K562 (cell line): Measurements from ENCODE around the gene SLC35G6. TPM values are rescaled to one million over a fixed set of nuclear protein-coding genes. Genes with fewer than 3 reads are reported as not detected.

ENCODE experiments used
- EWSR1 ChIP-seq: fragments of 450-650 bp; IDR thresholded peaks from 2 replicates; pipeline ENCODE4 v1.6.1; 2018; ENCODE audit warnings: borderline replicate concordance, mild to moderate bottlenecking, low read depth, moderate library complexity; ENCODE audit not compliant: partially characterized antibody
- FOXJ2 ChIP-seq: fragments of 200-800 bp; sonication (Bioruptor generic); IDR thresholded peaks from 2 replicates; pipeline ENCODE4 v1.6.1; 2016; ENCODE audit warnings: missing genetic modification characterization, missing compliant biosample characterization
- NFIC ChIP-seq: fragments of 450-650 bp; IDR thresholded peaks from 2 replicates; pipeline ENCODE4 v1.6.1; 2017; ENCODE audit warnings: mild to moderate bottlenecking, inconsistent platforms
- NR3C1 ChIP-seq: sonication (generic); formaldehyde crosslinking; IDR thresholded peaks from 2 replicates; pipeline ENCODE4 v1.8.1; 2022; ENCODE audit warnings: missing genetic modification reagents
- POLR2AphosphoS5 ChIP-seq: IDR thresholded peaks from 2 replicates; pipeline ENCODE4 v1.6.1; 2011; ENCODE audit warnings: mild to moderate bottlenecking, low read depth, low read length, moderate library complexity; ENCODE audit not compliant: control insufficient read depth, insufficient read depth
- ZBED1 ChIP-seq: IDR thresholded peaks from 2 replicates; pipeline ENCODE4 v1.6.1; 2014
- ZC3H8 ChIP-seq: fragments of 450-650 bp; IDR thresholded peaks from 2 replicates; pipeline ENCODE4 v1.6.1; 2017
- ZFX ChIP-seq: sonication (generic); formaldehyde crosslinking; IDR thresholded peaks from 2 replicates; pipeline ENCODE4 v1.8.0; 2022; ENCODE audit warnings: mild to moderate bottlenecking, missing genetic modification reagents, moderate library complexity
- ZNF76 ChIP-seq: fragments of 250-450 bp; sonication (Bioruptor Pico); IDR thresholded peaks from 2 replicates; pipeline ENCODE4 v1.4.0; 2020; ENCODE audit warnings: mild to moderate bottlenecking, moderate library complexity, borderline replicate concordance
- polyA plus RNA-seq, 8 experiments: library from polyadenylated mRNA; depleted of rRNA in 4 of 8; stranded (reverse) in 5 of 8; unstranded in 3 of 8; fragments of >200 nt; fragmentation: Nextera tagmentation in 2 of 8; fragmentation: Illumina TruSeq in 1 of 8; extraction: Ambion mirVana in 2 of 8; extraction: Trizol in 1 of 8; gene quantifications; 2 replicates each; pipeline versions ENCODE4 v1.2.1 to v1.2.3, GENCODE V29; 2011 to 2014; ENCODE audit warnings: inconsistent platforms in 1 of 8, missing spikeins in 1 of 8
- total RNA-seq, 7 experiments: library from RNA; depleted of rRNA in 6 of 7; stranded (reverse); fragments of >200 nt in 6 of 7; fragmentation: Illumina TruSeq in 2 of 7; extraction: Trizol in 2 of 7; gene quantifications; 2 replicates each; pipeline versions ENCODE4 v1.2.1 to v1.2.3, GENCODE V29; 2011 to 2021; ENCODE audit warnings: low replicate concordance in 1 of 7
- TF ChIP-seq, protein P1 (sequence below): sonication (generic); formaldehyde crosslinking; IDR thresholded peaks from 2 replicates; pipeline ENCODE4 v1.8.1; 2023; ENCODE audit warnings: missing genetic modification reagents, mild to moderate bottlenecking, borderline replicate concordance
- TF ChIP-seq, protein P2 (sequence below): fragments of 450-650 bp; IDR thresholded peaks from 2 replicates; pipeline ENCODE4 v1.6.1; 2018; ENCODE audit not compliant: partially characterized antibody
- TF ChIP-seq, protein P3 (sequence below): sonication (generic); formaldehyde crosslinking; IDR thresholded peaks from 2 replicates; pipeline ENCODE4 v1.9.0; 2022; ENCODE audit warnings: mild to moderate bottlenecking, missing genetic modification reagents
- TF ChIP-seq, protein P4 (sequence below): fragments of 450-650 bp; IDR thresholded peaks from 2 replicates; pipeline ENCODE4 v1.6.1; 2018; ENCODE audit warnings: mild to moderate bottlenecking, low read depth; ENCODE audit not compliant: partially characterized antibody
- TF ChIP-seq, protein P5 (sequence below): fragments of 250-450 bp; sonication (Bioruptor Pico); IDR thresholded peaks from 2 replicates; pipeline ENCODE4 v1.6.1; 2021; ENCODE audit warnings: mild to moderate bottlenecking
- TF ChIP-seq, protein P6 (sequence below): sonication (generic); formaldehyde crosslinking; IDR thresholded peaks from 2 replicates; pipeline ENCODE4 v1.5.0; 2020; ENCODE audit warnings: missing genetic modification reagents

SLC35G6 gene
- total and polyA plus RNA-seq, 9 of the 15 experiments (the other 6 are each of a cell fraction or from before 2014, with no cell fraction given): not detected

DNA sequence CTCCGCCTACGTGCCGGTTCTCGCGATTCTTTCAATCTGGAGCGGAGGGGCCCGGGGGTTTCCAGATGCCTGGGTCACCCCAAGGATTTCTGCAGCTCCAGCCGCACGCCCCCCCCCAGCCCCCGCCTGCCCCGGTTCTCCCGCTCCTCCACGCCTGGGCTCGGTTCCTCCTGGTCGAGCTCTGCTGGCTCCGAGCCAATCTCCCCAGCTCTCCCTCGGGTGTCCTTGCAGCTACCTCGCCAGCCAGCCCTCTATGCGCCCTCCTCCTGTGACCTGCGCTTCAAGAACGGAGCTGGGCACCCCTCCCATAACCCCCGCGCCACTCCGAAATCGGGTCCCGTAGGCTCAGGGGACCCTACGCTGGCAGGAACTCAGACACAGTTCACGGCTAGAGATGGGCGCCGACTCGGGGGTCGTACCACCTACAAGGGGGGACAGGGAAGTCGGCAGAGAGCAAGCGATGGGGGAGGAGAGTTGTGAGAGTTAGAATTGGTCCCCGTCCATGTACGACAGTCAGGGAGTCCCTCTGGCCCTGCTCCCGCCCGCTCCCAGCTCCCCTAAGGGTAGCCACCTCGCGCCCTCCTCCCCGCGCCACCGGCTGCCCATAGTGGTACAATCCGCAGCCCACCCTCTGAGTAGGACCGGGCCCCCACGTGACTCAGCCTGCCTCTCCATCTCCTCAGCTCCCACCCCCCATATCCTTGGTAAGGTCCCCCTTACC, 41.0 kb upstream of the SLC35G6 start (continued):
- TF ChIP-seq, protein P1, sequence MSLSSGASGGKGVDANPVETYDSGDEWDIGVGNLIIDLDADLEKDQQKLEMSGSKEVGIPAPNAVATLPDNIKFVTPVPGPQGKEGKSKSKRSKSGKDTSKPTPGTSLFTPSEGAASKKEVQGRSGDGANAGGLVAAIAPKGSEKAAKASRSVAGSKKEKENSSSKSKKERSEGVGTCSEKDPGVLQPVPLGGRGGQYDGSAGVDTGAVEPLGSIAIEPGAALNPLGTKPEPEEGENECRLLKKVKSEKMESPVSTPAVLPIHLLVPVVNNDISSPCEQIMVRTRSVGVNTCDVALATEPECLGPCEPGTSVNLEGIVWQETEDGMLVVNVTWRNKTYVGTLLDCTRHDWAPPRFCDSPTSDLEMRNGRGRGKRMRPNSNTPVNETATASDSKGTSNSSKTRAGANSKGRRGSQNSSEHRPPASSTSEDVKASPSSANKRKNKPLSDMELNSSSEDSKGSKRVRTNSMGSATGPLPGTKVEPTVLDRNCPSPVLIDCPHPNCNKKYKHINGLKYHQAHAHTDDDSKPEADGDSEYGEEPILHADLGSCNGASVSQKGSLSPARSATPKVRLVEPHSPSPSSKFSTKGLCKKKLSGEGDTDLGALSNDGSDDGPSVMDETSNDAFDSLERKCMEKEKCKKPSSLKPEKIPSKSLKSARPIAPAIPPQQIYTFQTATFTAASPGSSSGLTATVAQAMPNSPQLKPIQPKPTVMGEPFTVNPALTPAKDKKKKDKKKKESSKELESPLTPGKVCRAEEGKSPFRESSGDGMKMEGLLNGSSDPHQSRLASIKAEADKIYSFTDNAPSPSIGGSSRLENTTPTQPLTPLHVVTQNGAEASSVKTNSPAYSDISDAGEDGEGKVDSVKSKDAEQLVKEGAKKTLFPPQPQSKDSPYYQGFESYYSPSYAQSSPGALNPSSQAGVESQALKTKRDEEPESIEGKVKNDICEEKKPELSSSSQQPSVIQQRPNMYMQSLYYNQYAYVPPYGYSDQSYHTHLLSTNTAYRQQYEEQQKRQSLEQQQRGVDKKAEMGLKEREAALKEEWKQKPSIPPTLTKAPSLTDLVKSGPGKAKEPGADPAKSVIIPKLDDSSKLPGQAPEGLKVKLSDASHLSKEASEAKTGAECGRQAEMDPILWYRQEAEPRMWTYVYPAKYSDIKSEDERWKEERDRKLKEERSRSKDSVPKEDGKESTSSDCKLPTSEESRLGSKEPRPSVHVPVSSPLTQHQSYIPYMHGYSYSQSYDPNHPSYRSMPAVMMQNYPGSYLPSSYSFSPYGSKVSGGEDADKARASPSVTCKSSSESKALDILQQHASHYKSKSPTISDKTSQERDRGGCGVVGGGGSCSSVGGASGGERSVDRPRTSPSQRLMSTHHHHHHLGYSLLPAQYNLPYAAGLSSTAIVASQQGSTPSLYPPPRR (CRISPR knock-in tag): no peak
- TF ChIP-seq POLR2AphosphoS5 (no peak), ZFX (peak; percentile 12; the same call in 1 of the 2 replicates), NFIC (peak; percentile 92), FOXJ2 (tag) (no peak), NR3C1 (CRISPR knock-in tag) (no peak), ZNF76 (CRISPR knock-in tag) (no peak), ZBED1 (no peak), EWSR1 (no peak), ZC3H8 (no peak)
- TF ChIP-seq, protein P2, sequence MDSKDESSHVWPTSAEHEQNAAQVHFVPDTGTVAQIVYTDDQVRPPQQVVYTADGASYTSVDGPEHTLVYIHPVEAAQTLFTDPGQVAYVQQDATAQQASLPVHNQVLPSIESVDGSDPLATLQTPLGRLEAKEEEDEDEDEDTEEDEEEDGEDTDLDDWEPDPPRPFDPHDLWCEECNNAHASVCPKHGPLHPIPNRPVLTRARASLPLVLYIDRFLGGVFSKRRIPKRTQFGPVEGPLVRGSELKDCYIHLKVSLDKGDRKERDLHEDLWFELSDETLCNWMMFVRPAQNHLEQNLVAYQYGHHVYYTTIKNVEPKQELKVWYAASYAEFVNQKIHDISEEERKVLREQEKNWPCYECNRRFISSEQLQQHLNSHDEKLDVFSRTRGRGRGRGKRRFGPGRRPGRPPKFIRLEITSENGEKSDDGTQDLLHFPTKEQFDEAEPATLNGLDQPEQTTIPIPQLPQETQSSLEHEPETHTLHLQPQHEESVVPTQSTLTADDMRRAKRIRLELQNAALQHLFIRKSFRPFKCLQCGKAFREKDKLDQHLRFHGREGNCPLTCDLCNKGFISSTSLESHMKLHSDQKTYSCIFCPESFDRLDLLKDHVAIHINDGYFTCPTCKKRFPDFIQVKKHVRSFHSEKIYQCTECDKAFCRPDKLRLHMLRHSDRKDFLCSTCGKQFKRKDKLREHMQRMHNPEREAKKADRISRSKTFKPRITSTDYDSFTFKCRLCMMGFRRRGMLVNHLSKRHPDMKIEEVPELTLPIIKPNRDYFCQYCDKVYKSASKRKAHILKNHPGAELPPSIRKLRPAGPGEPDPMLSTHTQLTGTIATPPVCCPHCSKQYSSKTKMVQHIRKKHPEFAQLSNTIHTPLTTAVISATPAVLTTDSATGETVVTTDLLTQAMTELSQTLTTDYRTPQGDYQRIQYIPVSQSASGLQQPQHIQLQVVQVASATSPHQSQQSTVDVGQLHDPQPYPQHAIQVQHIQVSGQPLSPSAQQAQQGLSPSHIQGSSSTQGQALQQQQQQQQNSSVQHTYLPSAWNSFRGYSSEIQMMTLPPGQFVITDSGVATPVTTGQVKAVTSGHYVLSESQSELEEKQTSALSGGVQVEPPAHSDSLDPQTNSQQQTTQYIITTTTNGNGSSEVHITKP: peak; percentile 96
- TF ChIP-seq, protein P3, sequence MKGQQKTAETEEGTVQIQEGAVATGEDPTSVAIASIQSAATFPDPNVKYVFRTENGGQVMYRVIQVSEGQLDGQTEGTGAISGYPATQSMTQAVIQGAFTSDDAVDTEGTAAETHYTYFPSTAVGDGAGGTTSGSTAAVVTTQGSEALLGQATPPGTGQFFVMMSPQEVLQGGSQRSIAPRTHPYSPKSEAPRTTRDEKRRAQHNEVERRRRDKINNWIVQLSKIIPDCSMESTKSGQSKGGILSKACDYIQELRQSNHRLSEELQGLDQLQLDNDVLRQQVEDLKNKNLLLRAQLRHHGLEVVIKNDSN (CRISPR knock-in tag): peak; percentile 73
- TF ChIP-seq, protein P4, sequence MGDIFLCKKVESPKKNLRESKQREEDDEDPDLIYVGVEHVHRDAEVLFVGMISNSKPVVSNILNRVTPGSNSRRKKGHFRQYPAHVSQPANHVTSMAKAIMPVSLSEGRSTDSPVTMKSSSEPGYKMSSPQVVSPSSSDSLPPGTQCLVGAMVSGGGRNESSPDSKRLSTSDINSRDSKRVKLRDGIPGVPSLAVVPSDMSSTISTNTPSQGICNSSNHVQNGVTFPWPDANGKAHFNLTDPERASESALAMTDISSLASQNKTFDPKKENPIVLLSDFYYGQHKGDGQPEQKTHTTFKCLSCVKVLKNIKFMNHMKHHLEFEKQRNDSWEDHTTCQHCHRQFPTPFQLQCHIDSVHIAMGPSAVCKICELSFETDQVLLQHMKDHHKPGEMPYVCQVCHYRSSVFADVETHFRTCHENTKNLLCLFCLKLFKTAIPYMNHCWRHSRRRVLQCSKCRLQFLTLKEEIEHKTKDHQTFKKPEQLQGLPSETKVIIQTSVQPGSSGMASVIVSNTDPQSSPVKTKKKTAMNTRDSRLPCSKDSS: no peak
- TF ChIP-seq, protein P5, sequence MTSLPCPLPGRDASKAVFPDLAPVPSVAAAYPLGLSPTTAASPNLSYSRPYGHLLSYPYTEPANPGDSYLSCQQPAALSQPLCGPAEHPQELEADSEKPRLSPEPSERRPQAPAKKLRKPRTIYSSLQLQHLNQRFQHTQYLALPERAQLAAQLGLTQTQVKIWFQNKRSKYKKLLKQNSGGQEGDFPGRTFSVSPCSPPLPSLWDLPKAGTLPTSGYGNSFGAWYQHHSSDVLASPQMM (CRISPR knock-in tag): no peak
- TF ChIP-seq, protein P6, sequence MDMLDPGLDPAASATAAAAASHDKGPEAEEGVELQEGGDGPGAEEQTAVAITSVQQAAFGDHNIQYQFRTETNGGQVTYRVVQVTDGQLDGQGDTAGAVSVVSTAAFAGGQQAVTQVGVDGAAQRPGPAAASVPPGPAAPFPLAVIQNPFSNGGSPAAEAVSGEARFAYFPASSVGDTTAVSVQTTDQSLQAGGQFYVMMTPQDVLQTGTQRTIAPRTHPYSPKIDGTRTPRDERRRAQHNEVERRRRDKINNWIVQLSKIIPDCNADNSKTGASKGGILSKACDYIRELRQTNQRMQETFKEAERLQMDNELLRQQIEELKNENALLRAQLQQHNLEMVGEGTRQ (CRISPR knock-in tag): peak; percentile 32; the same call in 1 of the 2 replicates
